Measurements from ENCODE around the gene PDZK1IP1. TPM values are rescaled to one million over a fixed set of nuclear protein-coding genes. Genes with fewer than 3 reads are reported as not detected.

The PDZK1IP1 gene
- 0.60 TPM in 1 of 2 replicates, not detected in the other for total RNA-seq (ENCODE audit: low replicate concordance)

GRCh38 chr1:47189844-47190508, at the start of gene PDZK1IP1:
PDZK1IP1 (minus strand) TSS chr1:47190036; CDS start chr1:47189932, 104 bp downstream.

GRCh38 chr1:47232187-47232874, 42.5 kb upstream of the PDZK1IP1 start, which contains the start of gene TAL1:
TAL1 (minus strand) TSS chr1:47232225; CDS start chr1:47225888, 6,337 bp downstream.

GRCh38 chr1:47137198-47137597, 52.6 kb downstream of the PDZK1IP1 start, which contains the start of gene CYP4A22:
CYP4A22 (plus strand) TSS chr1:47137441; CDS start chr1:47137486, 45 bp downstream.

Other genes with a start within 250 kb of the PDZK1IP1 start
- not detected in 2 replicates for gene CYP4A11, start 248.6 kb downstream of the PDZK1IP1 start, total RNA-seq (ENCODE audit: low replicate concordance)
- gene CYP4X1, start 166.4 kb downstream of the PDZK1IP1 start, total RNA-seq (ENCODE audit: low replicate concordance), result 0.12 and 0.23 TPM in 2 replicates
- not detected in 2 replicates for gene CYP4Z1, start 122.8 kb downstream of the PDZK1IP1 start, total RNA-seq (ENCODE audit: low replicate concordance)
- not detected in 2 replicates for gene CYP4A22, start 52.6 kb downstream of the PDZK1IP1 start, total RNA-seq (ENCODE audit: low replicate concordance)
- 0.12 and 0.45 TPM in 2 replicates for gene TAL1, start 42.2 kb upstream of the PDZK1IP1 start, total RNA-seq (ENCODE audit: low replicate concordance)
- 1.2 and 3.2 TPM in 2 replicates for gene STIL, start 124.1 kb upstream of the PDZK1IP1 start, total RNA-seq (ENCODE audit: low replicate concordance)
- gene CMPK1, start 143.8 kb upstream of the PDZK1IP1 start, total RNA-seq (ENCODE audit: low replicate concordance), result 103 and 104 TPM in 2 replicates
- not detected in 2 replicates for gene FOXE3, start 226.2 kb upstream of the PDZK1IP1 start, total RNA-seq (ENCODE audit: low replicate concordance)
- 0.08 TPM in 1 of 2 replicates, not detected in the other for gene FOXD2, start 248.0 kb upstream of the PDZK1IP1 start, total RNA-seq (ENCODE audit: low replicate concordance)

Data from smooth muscle cell of the coronary artery (primary cell).